ENCODE results near the gene MED15. TPM values are rescaled to one million over a fixed set of nuclear protein-coding genes. Genes with fewer than 3 reads are reported as not detected.

MED15 gene
- total and polyA plus RNA-seq, 2 of the 4 experiments (the other 2 are of a cell fraction), result 19.0 to 68.8 TPM

DNA sequence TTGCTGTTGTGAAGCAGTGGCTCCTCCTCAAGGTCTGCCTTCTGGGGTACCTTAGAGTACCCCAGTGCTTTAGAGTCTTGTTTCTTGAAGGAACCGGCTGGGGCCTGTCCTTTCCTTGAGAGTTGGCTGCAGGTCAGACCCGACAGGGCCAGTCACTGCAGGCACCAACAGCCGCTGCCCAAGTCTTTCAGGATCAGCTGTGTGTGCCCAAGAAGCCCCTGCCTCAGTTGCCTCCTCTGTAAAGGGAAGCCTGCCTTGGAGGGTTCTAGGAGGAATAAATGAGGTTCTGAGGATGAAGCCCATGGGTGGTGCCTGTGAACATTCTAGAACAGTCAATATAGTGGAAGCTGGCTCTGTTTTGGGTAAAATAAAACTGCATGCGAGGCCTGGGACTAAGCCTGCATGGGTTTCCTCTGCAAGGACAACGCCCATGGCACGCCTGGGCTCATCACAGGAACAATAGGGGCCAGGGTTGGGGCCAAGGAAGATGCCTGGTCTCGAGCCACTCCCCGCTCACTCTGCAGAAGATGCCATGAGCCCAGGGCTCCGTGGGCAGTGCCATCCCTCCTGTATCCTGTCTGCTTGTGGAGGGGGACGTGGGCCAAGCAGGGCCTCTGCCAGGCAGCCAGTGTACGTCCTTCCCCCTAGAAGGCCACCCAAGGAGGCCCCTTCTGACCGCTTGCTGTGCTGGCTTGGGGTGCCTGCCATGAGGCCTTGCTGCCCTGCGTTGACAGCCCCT, 81.6 kb downstream of the MED15 start:
- ChIA-PET POLR2A (ENCODE audit: unreplicated experiment) (no interaction called here), CTCF (no interaction called here)
- no peak for DNase-seq
- no peak overlapping the region for H2AK5ac ChIP-seq (ENCODE audit: low read depth, low read length)
- peak; percentile 16 for ATAC-seq (ENCODE audit: low read depth)
- dilution Hi-C loops (cut with HindIII; ENCODE audit: low sequenced_read_pairs, unreplicated experiment) (no loop called here), in situ Hi-C loops (cut with MboI; ENCODE audit: low sequenced_read_pairs) (no loop called here), intact Hi-C loops (cut with micrococcal nuclease) (no loop called here)
- no peak overlapping the region for H2BK120ac ChIP-seq (ENCODE audit: low read depth, low read length)
- H3K56ac ChIP-seq (ENCODE audit: extremely low read depth, insufficient read depth, low read length), result no peak overlapping the region
- H3K23ac ChIP-seq (ENCODE audit: low read depth, low read length), result no peak overlapping the region
- no peak for TF ChIP-seq RAD21 (IDR thresholded peaks at IDR 0.05; ENCODE audit: low read length)
- TF ChIP-seq MAZ (IDR thresholded peaks at IDR 0.05; ENCODE audit: borderline replicate concordance, low read depth, low read length), result no peak
- TF ChIP-seq NFE2L2 (IDR thresholded peaks at IDR 0.05; ENCODE audit: low read depth, low read length), result no peak
- no peak for TF ChIP-seq CEBPB (IDR thresholded peaks at IDR 0.05; ENCODE audit: low read depth, low read length)
- no peak for TF ChIP-seq USF2 (IDR thresholded peaks at IDR 0.05; ENCODE audit: low read depth, low read length)
- no peak for TF ChIP-seq MXI1 (IDR thresholded peaks at IDR 0.05; ENCODE audit: borderline replicate concordance, low read depth, low read length)
- TF ChIP-seq SMC3 (IDR thresholded peaks at IDR 0.05; ENCODE audit: low read depth, low read length), result no peak
- no peak for TF ChIP-seq RFX5 (IDR thresholded peaks at IDR 0.05; ENCODE audit: low read depth, low read length)
- TF ChIP-seq CHD1 (IDR thresholded peaks at IDR 0.05; ENCODE audit: low read depth, low read length), result no peak
- TF ChIP-seq RCOR1 (IDR thresholded peaks at IDR 0.05; ENCODE audit: insufficient replicate concordance, low read length), result no peak
- TF ChIP-seq, protein P1, sequence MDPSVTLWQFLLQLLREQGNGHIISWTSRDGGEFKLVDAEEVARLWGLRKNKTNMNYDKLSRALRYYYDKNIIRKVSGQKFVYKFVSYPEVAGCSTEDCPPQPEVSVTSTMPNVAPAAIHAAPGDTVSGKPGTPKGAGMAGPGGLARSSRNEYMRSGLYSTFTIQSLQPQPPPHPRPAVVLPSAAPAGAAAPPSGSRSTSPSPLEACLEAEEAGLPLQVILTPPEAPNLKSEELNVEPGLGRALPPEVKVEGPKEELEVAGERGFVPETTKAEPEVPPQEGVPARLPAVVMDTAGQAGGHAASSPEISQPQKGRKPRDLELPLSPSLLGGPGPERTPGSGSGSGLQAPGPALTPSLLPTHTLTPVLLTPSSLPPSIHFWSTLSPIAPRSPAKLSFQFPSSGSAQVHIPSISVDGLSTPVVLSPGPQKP (IDR thresholded peaks at IDR 0.05; ENCODE audit: borderline replicate concordance, low read depth, low read length), result no peak
- no peak for TF ChIP-seq FOS (IDR thresholded peaks at IDR 0.05; ENCODE audit: low read depth, low read length)
- no peak for TF ChIP-seq BHLHE40 (IDR thresholded peaks at IDR 0.05; ENCODE audit: low read depth, low read length)
- no peak for TF ChIP-seq CTCF (conservative IDR thresholded peaks at IDR 0.05; ENCODE audit: low read depth, low read length)
- no peak for TF ChIP-seq POLR2A (IDR thresholded peaks at IDR 0.05; ENCODE audit: low read depth, low read length)
- TF ChIP-seq MAFK (IDR thresholded peaks at IDR 0.05; ENCODE audit: low read depth, low read length), result no peak
- H2BK5ac ChIP-seq (ENCODE audit: low read depth, low read length, poor library complexity, severe bottlenecking), result no peak overlapping the region
- no peak overlapping the region for H2AFZ ChIP-seq (replicated peaks; ENCODE audit: low read length, poor library complexity)
- H4K91ac ChIP-seq (ENCODE audit: insufficient read depth, low read depth, low read length), result no peak overlapping the region
- H3K9me3 ChIP-seq (ENCODE audit: control insufficient read depth, insufficient read depth, low read length), result no peaks in the 10 kb centered on the region
- H3K9me1 ChIP-seq (ENCODE audit: insufficient read depth, low read length), result no peaks in the 10 kb centered on the region
- no peak overlapping the region for H2BK15ac ChIP-seq (ENCODE audit: low read depth, low read length)
- no peak overlapping the region for H3K14ac ChIP-seq (replicated peaks; ENCODE audit: low read depth, low read length)
- H4K20me1 ChIP-seq (ENCODE audit: insufficient read depth, low read length), result peaks cover 3% of the 10 kb centered on the region; the same call in 1 of the 2 replicates
- peak overlapping the region; percentile 12 for H2AK9ac ChIP-seq (replicated peaks; ENCODE audit: low read depth, low read length, poor library complexity)
- H3K36me3 ChIP-seq (ENCODE audit: control insufficient read depth, insufficient read depth, low read length), result peaks cover 40% of the 10 kb centered on the region
- no peak overlapping the region for H3K4me3 ChIP-seq (ENCODE audit: insufficient read depth, low read depth, low read length)
- WGBS, 2 experiments (ENCODE audit: extremely low coverage in 2 of 2, insufficient read length in 1 of 2), result 82% methylated on average over 6 of the region's 13 CpGs; no CpG with 5 or more reads in 1 of the 2 experiments
- H2BK20ac ChIP-seq (ENCODE audit: low read depth, low read length), result no peak overlapping the region
- H3K79me1 ChIP-seq (ENCODE audit: low read depth in 1 of 2, low read length in 2 of 2), result 0 out of 4 replicates have a peak, but pooled peaks cover 0 to 2% of the 10 kb centered on the region in 2 experiments
- no peak overlapping the region for H3K27ac ChIP-seq (ENCODE audit: insufficient read depth, low read length)
- BruUV-seq (replicated peaks), result no TSS peak
- H4K8ac ChIP-seq (ENCODE audit: low read depth in 2 of 2, low read length in 2 of 2), result no peak overlapping the region
- H3K4ac ChIP-seq (ENCODE audit: low read depth, low read length), result no peak overlapping the region
- no peak overlapping the region for H3K18ac ChIP-seq (ENCODE audit: low read depth, low read length)
- no peaks in the 10 kb centered on the region; the same call in 1 of the 2 replicates for H3K4me1 ChIP-seq (ENCODE audit: control insufficient read depth, insufficient read depth, low read length)
- no peaks in the 10 kb centered on the region for H3K27me3 ChIP-seq (ENCODE audit: control insufficient read depth, insufficient read depth, low read length)
- no peak overlapping the region for H3K9ac ChIP-seq (ENCODE audit: low read depth, low read length)
- H4K5ac ChIP-seq (ENCODE audit: low read depth, low read length), result no peak overlapping the region
- no peak overlapping the region for H3K4me2 ChIP-seq (ENCODE audit: low read depth, low read length)

Data from IMR-90 (cell line).